Adipocyte (in vitro differentiated cells): Measurements from ENCODE around the gene GOLGA8S.
"Not testable (repeated sequence)": the region's sequence is repeated elsewhere in the genome, so short reads cannot be mapped to it uniquely, and the experiment has no call there.

Experiments
- DNase-seq: peaks from one replicate; pipeline ENCODE4 v3.0.0-alpha.2; 2015; ENCODE audit warnings: low read depth
- H3K27me3 ChIP-seq: replicated peaks from 2 replicates; pipeline ENCODE4 v1.7.0; 2013; ENCODE audit warnings: mild to moderate bottlenecking, low read length, moderate library complexity; ENCODE audit not compliant: control insufficient read depth, insufficient read depth
- H3K36me3 ChIP-seq: 2 replicates; pipeline ENCODE4 v1.7.0; 2013; ENCODE audit warnings: low read length, mild to moderate bottlenecking, moderate library complexity; ENCODE audit not compliant: control insufficient read depth, insufficient read depth, severe bottlenecking
- H3K4me1 ChIP-seq: 2 replicates; pipeline ENCODE4 v1.7.0; 2013; ENCODE audit warnings: mild to moderate bottlenecking, low read length, moderate library complexity; ENCODE audit not compliant: control insufficient read depth, insufficient read depth
- H3K4me3 ChIP-seq: 2 replicates; pipeline ENCODE4 v1.7.0; 2013; ENCODE audit warnings: mild to moderate bottlenecking, low read length, moderate library complexity
- H3K9ac ChIP-seq: 2 replicates; pipeline ENCODE4 v1.7.0; 2013; ENCODE audit warnings: mild to moderate bottlenecking, low read length, moderate library complexity
- H3K9me3 ChIP-seq: 2 replicates; pipeline ENCODE4 v1.7.0; 2013; ENCODE audit warnings: mild to moderate bottlenecking, low read length, moderate library complexity; ENCODE audit not compliant: control insufficient read depth

GOLGA8S gene

GRCh38 chr15:23401627-23402026, 47.1 kb downstream of the GOLGA8S start:
- no peak for DNase-seq
- peaks cover 7% of the 10 kb centered on the region for H3K9me3 ChIP-seq
- H3K9ac ChIP-seq, result no peak overlapping the region
- H3K4me3 ChIP-seq, result no peak overlapping the region
- H3K4me1 ChIP-seq, result peaks cover 6% of the 10 kb centered on the region
- no peaks in the 10 kb centered on the region for H3K36me3 ChIP-seq
- peaks cover 11% of the 10 kb centered on the region for H3K27me3 ChIP-seq

- Histone ChIP-seq H3K27me3 (peaks cover 11% of the 10 kb centered on the region), H3K36me3 (no peaks in the 10 kb centered on the region), H3K4me3 (no peak overlapping the region), H3K9ac (no peak overlapping the region), H3K4me1 (peaks cover 6% of the 10 kb centered on the region), H3K9me3 (peaks cover 8% of the 10 kb centered on the region)
- no peak for DNase-seq
These were observed 47.6 kb downstream of the GOLGA8S start for GRCh38 chr15:23402140-23402539.

GRCh38 chr15:23402544-23402943, 48.0 kb downstream of the GOLGA8S start:
- H3K4me3 ChIP-seq, result no peak overlapping the region
- DNase-seq, result no peak
- peaks cover 11% of the 10 kb centered on the region for H3K27me3 ChIP-seq
- no peak overlapping the region for H3K9ac ChIP-seq
- peaks cover 6% of the 10 kb centered on the region for H3K4me1 ChIP-seq
- peaks cover 8% of the 10 kb centered on the region for H3K9me3 ChIP-seq
- H3K36me3 ChIP-seq, result no peaks in the 10 kb centered on the region

- Histone ChIP-seq H3K9me3 (peaks cover 8% of the 10 kb centered on the region), H3K4me3 (no peak overlapping the region), H3K9ac (no peak overlapping the region), H3K36me3 (no peaks in the 10 kb centered on the region), H3K4me1 (peaks cover 6% of the 10 kb centered on the region), H3K27me3 (peaks cover 11% of the 10 kb centered on the region)
- DNase-seq, result no peak
These were observed 49.0 kb downstream of the GOLGA8S start for GRCh38 chr15:23403550-23403949.

- Histone ChIP-seq H3K9ac (no peak overlapping the region), H3K9me3 (no peaks in the 10 kb centered on the region), H3K36me3 (no peaks in the 10 kb centered on the region), H3K4me1 (no peaks in the 10 kb centered on the region), H3K4me3 (no peak overlapping the region), H3K27me3 (no peaks in the 10 kb centered on the region)
- no peak for DNase-seq
These were observed 57.3 kb downstream of the GOLGA8S start for GRCh38 chr15:23411841-23412240.

GRCh38 chr15:23412881-23413600, 58.5 kb downstream of the GOLGA8S start:
- not testable (repeated sequence) for H3K27me3 ChIP-seq, H3K9ac ChIP-seq, H3K36me3 ChIP-seq, H3K9me3 ChIP-seq, DNase-seq, H3K4me3 ChIP-seq, H3K4me1 ChIP-seq
